Measurements from ENCODE around the gene MDM4. TPM values are rescaled to one million over a fixed set of nuclear protein-coding genes. Genes with fewer than 3 reads are reported as not detected.

Gene MDM4
- total RNA-seq, 1 donor from 2014 or later = 90.1 TPM

DNA sequence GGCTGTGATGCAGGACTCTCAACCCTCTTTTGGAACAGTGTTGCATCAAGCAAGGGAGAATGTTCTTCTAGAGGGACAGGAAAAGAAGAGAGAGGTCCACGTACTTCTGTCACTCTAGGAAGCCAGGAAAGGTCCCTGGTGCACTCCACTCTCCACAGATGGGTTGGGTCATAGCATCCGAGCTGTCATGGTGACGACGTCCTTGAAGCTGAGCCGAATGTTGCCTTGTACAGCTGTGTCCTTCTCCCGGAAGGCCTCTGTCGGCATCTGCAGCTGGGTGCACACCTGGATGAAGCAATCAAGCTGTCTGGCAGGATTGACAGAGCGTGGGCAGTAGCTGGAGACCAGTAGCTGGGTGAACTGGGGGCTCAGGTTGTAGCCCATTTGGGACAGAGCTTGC lies 12.5 kb downstream of the MDM4 start:
- peaks cover 4 to 66% of the 10 kb centered on the region in 2 donors for H3K36me3 ChIP-seq
- H3K4me1 ChIP-seq = peaks cover 7% of the 10 kb centered on the region
- intact Hi-C loops (cut with DNase I) = no loop called here
- no peak overlapping the region for H3K27ac ChIP-seq
- H3K27me3 ChIP-seq = no peaks in the 10 kb centered on the region
- no peak for DNase-seq (ENCODE audit: extremely low spot score in 2 of 2)
- no peak overlapping the region for H3K4me3 ChIP-seq
- TF ChIP-seq POLR2A (IDR thresholded peaks at IDR 0.05) = no peak
- no peak for TF ChIP-seq POLR2AphosphoS5 (IDR thresholded peaks at IDR 0.05; ENCODE audit: insufficient read depth in 1 of 2, low read depth in 1 of 2)
- TF ChIP-seq, protein P1, sequence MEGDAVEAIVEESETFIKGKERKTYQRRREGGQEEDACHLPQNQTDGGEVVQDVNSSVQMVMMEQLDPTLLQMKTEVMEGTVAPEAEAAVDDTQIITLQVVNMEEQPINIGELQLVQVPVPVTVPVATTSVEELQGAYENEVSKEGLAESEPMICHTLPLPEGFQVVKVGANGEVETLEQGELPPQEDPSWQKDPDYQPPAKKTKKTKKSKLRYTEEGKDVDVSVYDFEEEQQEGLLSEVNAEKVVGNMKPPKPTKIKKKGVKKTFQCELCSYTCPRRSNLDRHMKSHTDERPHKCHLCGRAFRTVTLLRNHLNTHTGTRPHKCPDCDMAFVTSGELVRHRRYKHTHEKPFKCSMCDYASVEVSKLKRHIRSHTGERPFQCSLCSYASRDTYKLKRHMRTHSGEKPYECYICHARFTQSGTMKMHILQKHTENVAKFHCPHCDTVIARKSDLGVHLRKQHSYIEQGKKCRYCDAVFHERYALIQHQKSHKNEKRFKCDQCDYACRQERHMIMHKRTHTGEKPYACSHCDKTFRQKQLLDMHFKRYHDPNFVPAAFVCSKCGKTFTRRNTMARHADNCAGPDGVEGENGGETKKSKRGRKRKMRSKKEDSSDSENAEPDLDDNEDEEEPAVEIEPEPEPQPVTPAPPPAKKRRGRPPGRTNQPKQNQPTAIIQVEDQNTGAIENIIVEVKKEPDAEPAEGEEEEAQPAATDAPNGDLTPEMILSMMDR (IDR thresholded peaks at IDR 0.05) = no peak
- H3K9me3 ChIP-seq = no peaks in the 10 kb centered on the region

DNA sequence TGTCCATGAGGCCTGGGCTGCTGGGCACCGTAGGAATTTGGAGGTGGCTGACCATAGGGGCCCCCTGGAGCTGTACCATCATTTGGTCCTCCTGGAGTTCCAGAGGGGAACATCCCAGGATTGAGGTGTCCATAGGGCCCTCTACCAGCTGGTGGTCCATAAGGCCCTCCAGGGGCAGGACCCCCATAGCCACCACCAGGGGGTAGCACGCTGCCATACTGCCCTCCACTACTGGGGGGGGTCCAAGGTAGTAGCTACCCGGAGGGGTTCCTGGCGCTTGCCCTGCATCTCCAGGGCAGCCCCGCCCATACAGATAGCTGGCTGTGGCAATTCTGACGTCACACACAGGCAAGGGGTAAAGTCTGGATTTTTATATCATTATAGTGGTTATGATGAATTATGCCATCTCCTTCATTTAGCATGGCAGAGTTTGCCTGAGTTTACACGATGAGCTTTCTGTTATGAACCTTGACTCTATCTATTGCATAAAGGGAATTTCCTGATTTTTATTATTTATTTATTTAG lies 13.2 kb downstream of the MDM4 start:
- Histone ChIP-seq H3K9me3 (no peaks in the 10 kb centered on the region), H3K27me3 (no peaks in the 10 kb centered on the region), H3K4me3 (no peak overlapping the region), H3K4me1 (peaks cover 2% of the 10 kb centered on the region), H3K27ac (no peak overlapping the region), H3K36me3 (peaks cover 4 to 66% of the 10 kb centered on the region in 2 donors)
- no peak for DNase-seq (ENCODE audit: extremely low spot score in 2 of 2)
- intact Hi-C loops (cut with DNase I) = no loop called here
- TF ChIP-seq, protein P1 (IDR thresholded peaks at IDR 0.05) = no peak
- TF ChIP-seq POLR2A (IDR thresholded peaks at IDR 0.05) (no peak), POLR2AphosphoS5 (IDR thresholded peaks at IDR 0.05; ENCODE audit: insufficient read depth in 1 of 2, low read depth in 1 of 2) (no peak)

DNA sequence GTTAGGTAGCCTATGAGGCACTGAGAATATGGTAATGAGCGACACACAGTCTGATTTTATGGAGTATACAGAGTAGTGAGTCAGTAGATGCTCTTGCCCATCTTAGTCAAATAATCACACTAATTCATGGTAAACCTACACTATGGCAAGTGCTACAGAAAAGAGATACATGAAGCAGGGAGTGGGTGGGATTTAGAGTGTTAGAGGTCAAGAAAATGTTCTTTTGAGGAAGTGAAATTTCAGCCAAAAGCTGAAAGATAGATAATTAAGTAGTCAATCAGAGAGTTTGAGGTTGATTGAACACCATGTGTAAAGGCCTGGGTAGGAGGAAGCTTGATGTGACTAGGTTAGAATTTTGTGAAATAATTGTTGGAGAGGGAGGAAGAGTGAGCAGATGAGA lies 14.7 kb downstream of the MDM4 start:
- Histone ChIP-seq H3K9me3 (no peaks in the 10 kb centered on the region), H3K4me3 (no peak overlapping the region), H3K27ac (no peak overlapping the region), H3K4me1 (no peaks in the 10 kb centered on the region), H3K27me3 (no peaks in the 10 kb centered on the region), H3K36me3 (peaks cover 4 to 62% of the 10 kb centered on the region in 2 donors)
- TF ChIP-seq POLR2A (IDR thresholded peaks at IDR 0.05) (no peak), POLR2AphosphoS5 (IDR thresholded peaks at IDR 0.05; ENCODE audit: insufficient read depth in 1 of 2, low read depth in 1 of 2) (no peak)
- TF ChIP-seq, protein P1 (IDR thresholded peaks at IDR 0.05) = no peak
- intact Hi-C loops (cut with DNase I) = no loop called here
- no peak for DNase-seq (ENCODE audit: extremely low spot score in 2 of 2)

DNA sequence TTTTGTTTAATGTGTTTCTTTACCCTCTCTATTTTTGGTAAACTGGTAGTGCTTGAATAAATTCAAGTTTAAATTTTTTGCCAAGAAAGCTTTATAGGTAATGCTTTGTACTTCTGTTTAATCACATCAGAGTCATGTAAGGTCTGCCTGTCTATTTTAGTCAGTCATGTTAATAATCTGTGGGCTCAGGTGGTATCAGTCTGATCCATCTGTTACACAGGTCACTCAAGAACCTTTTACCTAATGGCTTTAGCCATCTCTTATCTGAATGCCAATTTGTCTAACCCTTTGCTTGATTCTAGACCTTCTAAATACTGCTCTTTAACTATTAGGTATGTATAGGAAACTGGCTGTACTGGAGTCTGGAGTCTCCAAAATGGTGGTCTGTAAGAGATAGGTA lies 16.6 kb downstream of the MDM4 start:
- no peak overlapping the region for H3K4me3 ChIP-seq
- TF ChIP-seq POLR2A (IDR thresholded peaks at IDR 0.05) (no peak), POLR2AphosphoS5 (IDR thresholded peaks at IDR 0.05; ENCODE audit: insufficient read depth in 1 of 2, low read depth in 1 of 2) (no peak)
- TF ChIP-seq, protein P1 (IDR thresholded peaks at IDR 0.05) = no peak
- intact Hi-C loops (cut with DNase I) = no loop called here
- peaks cover 4 to 50% of the 10 kb centered on the region in 2 donors for H3K36me3 ChIP-seq
- H3K27me3 ChIP-seq = no peaks in the 10 kb centered on the region
- H3K27ac ChIP-seq = no peak overlapping the region
- H3K9me3 ChIP-seq = no peaks in the 10 kb centered on the region
- H3K4me1 ChIP-seq = no peaks in the 10 kb centered on the region
- DNase-seq (ENCODE audit: extremely low spot score in 2 of 2) = no peak

DNA sequence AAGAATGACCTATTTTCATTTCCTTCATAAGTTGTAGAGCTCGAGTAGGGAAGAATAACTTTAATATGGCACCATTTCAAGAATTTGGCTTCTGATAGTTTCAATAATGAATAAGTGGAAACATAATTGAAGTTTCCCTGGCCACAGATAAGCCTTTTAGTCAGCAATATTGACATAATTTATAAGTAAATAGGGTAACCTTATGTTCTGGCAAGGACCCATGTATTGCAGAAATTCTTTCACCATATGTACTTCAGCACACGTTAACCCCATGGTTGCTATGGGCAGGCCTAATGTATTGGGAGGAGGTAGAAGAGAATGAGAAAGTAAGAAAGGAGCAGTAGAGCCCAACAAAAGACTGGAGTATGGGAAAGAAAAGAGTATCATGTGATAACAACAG lies 25.4 kb downstream of the MDM4 start:
- H3K27me3 ChIP-seq = no peaks in the 10 kb centered on the region
- H3K27ac ChIP-seq = no peak overlapping the region
- H3K4me3 ChIP-seq = no peak overlapping the region
- TF ChIP-seq POLR2A (IDR thresholded peaks at IDR 0.05) (no peak), POLR2AphosphoS5 (IDR thresholded peaks at IDR 0.05; ENCODE audit: insufficient read depth in 1 of 2, low read depth in 1 of 2) (no peak)
- TF ChIP-seq, protein P1 (IDR thresholded peaks at IDR 0.05) = no peak
- H3K9me3 ChIP-seq = no peaks in the 10 kb centered on the region
- peaks cover 0 to 84% of the 10 kb centered on the region in 2 donors for H3K36me3 ChIP-seq
- H3K4me1 ChIP-seq = peaks cover 10% of the 10 kb centered on the region
- intact Hi-C loops (cut with DNase I) = no loop called here
- DNase-seq (ENCODE audit: extremely low spot score in 2 of 2) = no peak

All from vagina (tissue), 2 donors.